ENCODE measurements around the gene BAIAP2L1.

DNA sequence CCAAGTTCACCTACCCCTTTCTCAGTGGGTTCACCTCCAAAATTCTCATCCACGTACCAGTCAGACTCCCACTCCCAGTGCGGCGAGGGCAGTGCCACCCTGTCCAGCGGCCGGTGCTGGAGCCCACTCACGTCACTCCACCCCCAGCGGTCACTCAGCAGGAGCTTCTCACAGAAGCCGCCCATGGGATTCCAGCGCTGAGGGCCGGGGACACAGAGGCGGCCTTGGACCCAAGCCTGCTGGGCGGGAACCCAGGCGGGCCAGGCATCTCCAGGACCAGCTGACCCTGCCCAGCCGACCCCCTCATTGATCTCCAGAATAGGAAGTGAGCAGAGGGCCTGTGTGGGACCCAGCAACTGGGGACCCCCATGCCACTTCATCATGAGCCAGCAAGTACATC lies 156.0 kb downstream of the BAIAP2L1 start:
- no peak for TF ChIP-seq YY1 (tag by site-specific recombination; IDR thresholded peaks at IDR 0.05)
- TF ChIP-seq, protein P1, sequence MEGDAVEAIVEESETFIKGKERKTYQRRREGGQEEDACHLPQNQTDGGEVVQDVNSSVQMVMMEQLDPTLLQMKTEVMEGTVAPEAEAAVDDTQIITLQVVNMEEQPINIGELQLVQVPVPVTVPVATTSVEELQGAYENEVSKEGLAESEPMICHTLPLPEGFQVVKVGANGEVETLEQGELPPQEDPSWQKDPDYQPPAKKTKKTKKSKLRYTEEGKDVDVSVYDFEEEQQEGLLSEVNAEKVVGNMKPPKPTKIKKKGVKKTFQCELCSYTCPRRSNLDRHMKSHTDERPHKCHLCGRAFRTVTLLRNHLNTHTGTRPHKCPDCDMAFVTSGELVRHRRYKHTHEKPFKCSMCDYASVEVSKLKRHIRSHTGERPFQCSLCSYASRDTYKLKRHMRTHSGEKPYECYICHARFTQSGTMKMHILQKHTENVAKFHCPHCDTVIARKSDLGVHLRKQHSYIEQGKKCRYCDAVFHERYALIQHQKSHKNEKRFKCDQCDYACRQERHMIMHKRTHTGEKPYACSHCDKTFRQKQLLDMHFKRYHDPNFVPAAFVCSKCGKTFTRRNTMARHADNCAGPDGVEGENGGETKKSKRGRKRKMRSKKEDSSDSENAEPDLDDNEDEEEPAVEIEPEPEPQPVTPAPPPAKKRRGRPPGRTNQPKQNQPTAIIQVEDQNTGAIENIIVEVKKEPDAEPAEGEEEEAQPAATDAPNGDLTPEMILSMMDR (tag by site-specific recombination; IDR thresholded peaks at IDR 0.05), result no peak
- no peak for TF ChIP-seq ZNF274 (IDR thresholded peaks at IDR 0.05; ENCODE audit: low read length)
- TF ChIP-seq ZNF274 (tag by site-specific recombination; IDR thresholded peaks at IDR 0.05; ENCODE audit: borderline replicate concordance), result no peak
- TF ChIP-seq ZNF292 (tag by site-specific recombination; IDR thresholded peaks at IDR 0.05; ENCODE audit: borderline replicate concordance, low read depth), result no peak
- TF ChIP-seq ZSCAN30 (tag by site-specific recombination; IDR thresholded peaks at IDR 0.05), result no peak
- no peak for TF ChIP-seq ZNF768 (tag by site-specific recombination; IDR thresholded peaks at IDR 0.05)
- no peak for TF ChIP-seq ZNF16 (tag by site-specific recombination; IDR thresholded peaks at IDR 0.05; ENCODE audit: low read depth)
- no peak for TF ChIP-seq ZNF501 (tag by site-specific recombination; IDR thresholded peaks at IDR 0.05)
- no peak for TF ChIP-seq ZNF239 (tag by site-specific recombination; IDR thresholded peaks at IDR 0.05)
- no peak for TF ChIP-seq ZNF350 (tag by site-specific recombination; IDR thresholded peaks at IDR 0.05)
- TF ChIP-seq, protein P2, sequence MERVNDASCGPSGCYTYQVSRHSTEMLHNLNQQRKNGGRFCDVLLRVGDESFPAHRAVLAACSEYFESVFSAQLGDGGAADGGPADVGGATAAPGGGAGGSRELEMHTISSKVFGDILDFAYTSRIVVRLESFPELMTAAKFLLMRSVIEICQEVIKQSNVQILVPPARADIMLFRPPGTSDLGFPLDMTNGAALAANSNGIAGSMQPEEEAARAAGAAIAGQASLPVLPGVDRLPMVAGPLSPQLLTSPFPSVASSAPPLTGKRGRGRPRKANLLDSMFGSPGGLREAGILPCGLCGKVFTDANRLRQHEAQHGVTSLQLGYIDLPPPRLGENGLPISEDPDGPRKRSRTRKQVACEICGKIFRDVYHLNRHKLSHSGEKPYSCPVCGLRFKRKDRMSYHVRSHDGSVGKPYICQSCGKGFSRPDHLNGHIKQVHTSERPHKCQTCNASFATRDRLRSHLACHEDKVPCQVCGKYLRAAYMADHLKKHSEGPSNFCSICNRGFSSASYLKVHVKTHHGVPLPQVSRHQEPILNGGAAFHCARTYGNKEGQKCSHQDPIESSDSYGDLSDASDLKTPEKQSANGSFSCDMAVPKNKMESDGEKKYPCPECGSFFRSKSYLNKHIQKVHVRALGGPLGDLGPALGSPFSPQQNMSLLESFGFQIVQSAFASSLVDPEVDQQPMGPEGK (tag by site-specific recombination; IDR thresholded peaks at IDR 0.05), result no peak
- TF ChIP-seq BCL6B (tag by site-specific recombination; IDR thresholded peaks at IDR 0.05), result no peak
- TF ChIP-seq TSHZ1 (tag by site-specific recombination; IDR thresholded peaks at IDR 0.05; ENCODE audit: borderline replicate concordance), result no peak
